Measurements from ENCODE around the gene IP6K2. TPM values are rescaled to one million over a fixed set of nuclear protein-coding genes. Genes with fewer than 3 reads are reported as not detected.

The IP6K2 gene
- total and polyA plus RNA-seq, 2 of the 13 experiments (the other 11 are each of a cell fraction or from before 2014, with no cell fraction given) = 85.5 to 112 TPM

DNA sequence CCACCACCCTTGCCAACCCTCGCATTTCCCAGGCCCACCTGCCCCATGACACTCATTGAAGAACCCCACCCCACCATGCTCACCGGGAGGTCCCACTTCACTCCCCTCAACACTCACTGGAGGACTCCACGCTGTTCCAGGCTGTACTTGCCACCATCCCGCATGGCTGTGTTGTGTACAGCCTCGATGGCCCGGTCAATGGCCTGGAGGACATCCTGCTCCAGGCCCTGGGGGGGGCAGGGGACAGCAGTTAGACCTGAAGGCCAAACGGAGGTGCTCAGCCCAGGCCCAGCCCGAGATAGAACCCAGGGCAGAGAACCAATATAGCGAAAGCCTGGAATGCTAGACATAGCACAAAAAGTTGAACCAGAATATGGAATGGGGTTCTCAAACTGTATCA lies 34.2 kb downstream of the IP6K2 start:
- in situ Hi-C loops (cut with HindIII; ENCODE audit: extremely low pct_ligation_motif_present, low pct_unique_long_range_greater_than_20kb) = no loop called here
- no peak overlapping the region for H3K4me3 ChIP-seq (replicated peaks in 1 of 3; ENCODE audit: insufficient read depth in 1 of 3, low read depth in 2 of 3, low read length in 3 of 3)
- no TSS peak for BruUV-seq (replicated peaks)
- H4K20me1 ChIP-seq (ENCODE audit: insufficient read depth, low read length) = 0 out of 2 replicates have a peak, but pooled peaks cover 4% of the 10 kb centered on the region
- FAIRE-seq = no peak
- no peaks in the 10 kb centered on the region; a peak in 2 of 5 replicates for H3K27me3 ChIP-seq (ENCODE audit: control insufficient read depth in 1 of 2, insufficient read depth in 2 of 2, low read length in 2 of 2)
- peaks cover 34 to 63% of the 10 kb centered on the region in 2 experiments for H3K36me3 ChIP-seq (replicated peaks in 1 of 2; ENCODE audit: control insufficient read depth in 1 of 2, insufficient read depth in 2 of 2, low read length in 2 of 2)
- TF ChIP-seq SAFB2 (CRISPR knock-in tag; IDR thresholded peaks at IDR 0.05; ENCODE audit: borderline replicate concordance, low read depth) (no peak), ADNP (CRISPR knock-in tag; IDR thresholded peaks at IDR 0.05) (no peak), ZNF235 (CRISPR knock-in tag; IDR thresholded peaks at IDR 0.05; ENCODE audit: borderline replicate concordance) (no peak), ARNTL (CRISPR knock-in tag; IDR thresholded peaks at IDR 0.05) (no peak), ATF1 (CRISPR knock-in tag; IDR thresholded peaks at IDR 0.05) (no peak)
- TF ChIP-seq, protein P1, sequence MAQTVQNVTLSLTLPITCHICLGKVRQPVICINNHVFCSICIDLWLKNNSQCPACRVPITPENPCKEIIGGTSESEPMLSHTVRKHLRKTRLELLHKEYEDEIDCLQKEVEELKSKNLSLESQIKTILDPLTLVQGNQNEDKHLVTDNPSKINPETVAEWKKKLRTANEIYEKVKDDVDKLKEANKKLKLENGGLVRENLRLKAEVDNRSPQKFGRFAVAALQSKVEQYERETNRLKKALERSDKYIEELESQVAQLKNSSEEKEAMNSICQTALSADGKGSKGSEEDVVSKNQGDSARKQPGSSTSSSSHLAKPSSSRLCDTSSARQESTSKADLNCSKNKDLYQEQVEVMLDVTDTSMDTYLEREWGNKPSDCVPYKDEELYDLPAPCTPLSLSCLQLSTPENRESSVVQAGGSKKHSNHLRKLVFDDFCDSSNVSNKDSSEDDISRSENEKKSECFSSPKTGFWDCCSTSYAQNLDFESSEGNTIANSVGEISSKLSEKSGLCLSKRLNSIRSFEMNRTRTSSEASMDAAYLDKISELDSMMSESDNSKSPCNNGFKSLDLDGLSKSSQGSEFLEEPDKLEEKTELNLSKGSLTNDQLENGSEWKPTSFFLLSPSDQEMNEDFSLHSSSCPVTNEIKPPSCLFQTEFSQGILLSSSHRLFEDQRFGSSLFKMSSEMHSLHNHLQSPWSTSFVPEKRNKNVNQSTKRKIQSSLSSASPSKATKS (CRISPR knock-in tag; IDR thresholded peaks at IDR 0.05) = no peak
- TF ChIP-seq, protein P2, sequence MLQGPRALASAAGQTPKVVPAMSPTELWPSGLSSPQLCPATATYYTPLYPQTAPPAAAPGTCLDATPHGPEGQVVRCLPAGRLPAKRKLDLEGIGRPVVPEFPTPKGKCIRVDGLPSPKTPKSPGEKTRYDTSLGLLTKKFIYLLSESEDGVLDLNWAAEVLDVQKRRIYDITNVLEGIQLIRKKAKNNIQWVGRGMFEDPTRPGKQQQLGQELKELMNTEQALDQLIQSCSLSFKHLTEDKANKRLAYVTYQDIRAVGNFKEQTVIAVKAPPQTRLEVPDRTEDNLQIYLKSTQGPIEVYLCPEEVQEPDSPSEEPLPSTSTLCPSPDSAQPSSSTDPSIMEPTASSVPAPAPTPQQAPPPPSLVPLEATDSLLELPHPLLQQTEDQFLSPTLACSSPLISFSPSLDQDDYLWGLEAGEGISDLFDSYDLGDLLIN (CRISPR knock-in tag; IDR thresholded peaks at IDR 0.05; ENCODE audit: borderline replicate concordance) = no peak
- H3K9me3 ChIP-seq (ENCODE audit: low read length) = no peaks in the 10 kb centered on the region
- no peak for DNase-seq (ENCODE audit: low spot score)
- H3K79me2 ChIP-seq (ENCODE audit: insufficient read depth, low read length) = peaks cover 25% of the 10 kb centered on the region
- H3K4me2 ChIP-seq (ENCODE audit: low read depth, low read length) = no peak overlapping the region
- no peak overlapping the region for H2AFZ ChIP-seq (ENCODE audit: low read length)
- POLR2A ChIA-PET = interaction anchor here (0.7 kb wide), 1 partner anchor 34 kb away, joined by 3 read pairs; the partner anchor contains the start of gene IP6K2
- intact Hi-C loops (cut with micrococcal nuclease; ENCODE audit: unreplicated experiment) = no loop called here
- WGBS (ENCODE audit: low lambda C conversion rate) = 98% methylated on average over 9 of the region's 9 CpGs
- H3K27ac ChIP-seq (ENCODE audit: extremely low read length, insufficient read depth, low read length) = no peak overlapping the region
- peaks cover 26% of the 10 kb centered on the region for H3K4me1 ChIP-seq (ENCODE audit: insufficient read depth, low read length)
- CTCF ChIA-PET (ENCODE audit: low intra/inter-chr PET ratio, low total read pairs) = no interaction called here
- H3K9ac ChIP-seq (ENCODE audit: insufficient read depth, low read depth, low read length) = no peak overlapping the region
- no peak for ATAC-seq

Measured in HepG2 (cell line).